Left ventricle myocardium inferior (tissue), 1 donor: ENCODE results near the gene GDF2. TPM values are rescaled to one million over a fixed set of nuclear protein-coding genes. Genes with fewer than 3 reads are reported as not detected.

ENCODE experiments used
- DNase-seq: peaks from one replicate; pipeline ENCODE4 v3.0.0-alpha.2; 2020
- H3K27ac ChIP-seq: fragments of 200-600 bp; replicated peaks from 2 replicates; pipeline ENCODE4 v1.8.0; 2021
- H3K27me3 ChIP-seq: fragments of 200-600 bp; 2 replicates; pipeline ENCODE4 v1.8.0; 2021; ENCODE audit warnings: low read depth
- H3K36me3 ChIP-seq: fragments of 200-600 bp; 2 replicates; pipeline ENCODE4 v1.8.0; 2021
- H3K4me1 ChIP-seq: fragments of 200-600 bp; 2 replicates; pipeline ENCODE4 v1.8.0; 2021
- H3K4me3 ChIP-seq: fragments of 200-600 bp; 2 replicates; pipeline ENCODE4 v1.8.0; 2021; ENCODE audit warnings: mild to moderate bottlenecking, moderate library complexity
- H3K9me3 ChIP-seq: fragments of 200-600 bp; replicated peaks from 2 replicates; pipeline ENCODE4 v1.8.0; 2021
- intact Hi-C: fragments of 100-400 bp; cut with micrococcal nuclease; formaldehyde crosslinking; loops from one replicate; pipeline ENCODE4 v1.11.0; 2022
- total RNA-seq: library from RNA; stranded (reverse); fragmentation: NEBNext Ultra II Directional; extraction: Animal tissue kit (Norgen Biotek cat#: 25700); gene quantifications from one replicate; pipeline ENCODE4 v1.2.1, GENCODE V29; 2021
- TF ChIP-seq, protein P1 (sequence below): fragments of 200-600 bp; IDR thresholded peaks from 2 replicates; pipeline ENCODE4 v1.8.0; 2021; ENCODE audit warnings: antibody characterized with exemption, mild to moderate bottlenecking, borderline replicate concordance
- donor health status: DM: no; HTN: yes; CAD: no; lungs with severe emphysema.

The GDF2 gene
- total RNA-seq, 1 donor from 2014 or later = not detected

DNA sequence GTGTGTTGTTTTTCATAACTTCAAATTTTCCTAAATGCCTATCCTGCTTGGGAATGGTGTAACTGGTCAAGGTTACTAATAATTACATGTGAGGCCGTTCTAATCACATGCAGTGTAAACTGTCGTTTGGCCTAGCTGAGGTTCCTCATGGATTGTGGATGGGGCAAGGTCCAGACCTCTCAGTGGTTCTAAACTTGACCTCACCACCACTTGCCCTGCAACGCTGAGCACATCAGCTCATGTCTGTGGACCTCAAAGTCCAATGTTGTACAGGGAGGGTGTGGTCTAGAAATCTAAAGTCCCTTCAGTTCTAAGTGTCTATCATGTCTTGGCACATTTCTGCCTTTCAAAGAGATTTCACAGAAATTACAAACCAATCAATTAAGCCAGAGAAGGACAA, 41.5 kb downstream of the GDF2 start:
- no peak overlapping the region for H3K4me3 ChIP-seq
- H3K36me3 ChIP-seq = no peaks in the 10 kb centered on the region

DNA sequence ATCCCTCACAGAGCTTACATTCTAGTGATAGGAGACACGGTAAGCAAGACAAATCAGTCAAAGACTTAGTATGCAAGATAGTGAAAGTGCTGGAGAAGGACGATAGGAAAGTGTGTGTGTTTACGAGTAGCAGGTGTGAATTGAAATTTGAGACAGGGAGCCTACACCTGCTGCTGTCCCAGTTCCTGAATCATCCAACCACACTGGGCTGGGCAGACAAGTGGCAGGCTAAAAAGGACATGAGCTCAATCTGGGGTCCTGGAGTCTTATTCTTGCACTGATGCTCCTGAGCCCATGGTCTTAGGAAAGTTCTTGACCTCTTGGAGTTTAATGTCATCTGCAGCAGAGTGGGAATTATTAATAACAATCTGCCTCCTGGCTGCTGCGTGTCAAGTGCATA, 42.1 kb downstream of the GDF2 start:
- Histone ChIP-seq H3K27ac (no peak overlapping the region), H3K4me1 (peaks cover 10% of the 10 kb centered on the region), H3K9me3 (no peaks in the 10 kb centered on the region), H3K36me3 (no peaks in the 10 kb centered on the region), H3K27me3 (no peaks in the 10 kb centered on the region), H3K4me3 (no peak overlapping the region)
- no peak for DNase-seq
- intact Hi-C loops = no loop called here
- TF ChIP-seq, protein P1, sequence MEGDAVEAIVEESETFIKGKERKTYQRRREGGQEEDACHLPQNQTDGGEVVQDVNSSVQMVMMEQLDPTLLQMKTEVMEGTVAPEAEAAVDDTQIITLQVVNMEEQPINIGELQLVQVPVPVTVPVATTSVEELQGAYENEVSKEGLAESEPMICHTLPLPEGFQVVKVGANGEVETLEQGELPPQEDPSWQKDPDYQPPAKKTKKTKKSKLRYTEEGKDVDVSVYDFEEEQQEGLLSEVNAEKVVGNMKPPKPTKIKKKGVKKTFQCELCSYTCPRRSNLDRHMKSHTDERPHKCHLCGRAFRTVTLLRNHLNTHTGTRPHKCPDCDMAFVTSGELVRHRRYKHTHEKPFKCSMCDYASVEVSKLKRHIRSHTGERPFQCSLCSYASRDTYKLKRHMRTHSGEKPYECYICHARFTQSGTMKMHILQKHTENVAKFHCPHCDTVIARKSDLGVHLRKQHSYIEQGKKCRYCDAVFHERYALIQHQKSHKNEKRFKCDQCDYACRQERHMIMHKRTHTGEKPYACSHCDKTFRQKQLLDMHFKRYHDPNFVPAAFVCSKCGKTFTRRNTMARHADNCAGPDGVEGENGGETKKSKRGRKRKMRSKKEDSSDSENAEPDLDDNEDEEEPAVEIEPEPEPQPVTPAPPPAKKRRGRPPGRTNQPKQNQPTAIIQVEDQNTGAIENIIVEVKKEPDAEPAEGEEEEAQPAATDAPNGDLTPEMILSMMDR = no peak

More for the DNA sequence above, 41.5 kb downstream of the GDF2 start:
- no peaks in the 10 kb centered on the region for H3K27me3 ChIP-seq
- H3K27ac ChIP-seq = no peak overlapping the region
- no peak for DNase-seq
- no peaks in the 10 kb centered on the region for H3K9me3 ChIP-seq
- intact Hi-C loops = no loop called here
- H3K4me1 ChIP-seq = peaks cover 10% of the 10 kb centered on the region
- TF ChIP-seq, protein P1 = no peak

DNA sequence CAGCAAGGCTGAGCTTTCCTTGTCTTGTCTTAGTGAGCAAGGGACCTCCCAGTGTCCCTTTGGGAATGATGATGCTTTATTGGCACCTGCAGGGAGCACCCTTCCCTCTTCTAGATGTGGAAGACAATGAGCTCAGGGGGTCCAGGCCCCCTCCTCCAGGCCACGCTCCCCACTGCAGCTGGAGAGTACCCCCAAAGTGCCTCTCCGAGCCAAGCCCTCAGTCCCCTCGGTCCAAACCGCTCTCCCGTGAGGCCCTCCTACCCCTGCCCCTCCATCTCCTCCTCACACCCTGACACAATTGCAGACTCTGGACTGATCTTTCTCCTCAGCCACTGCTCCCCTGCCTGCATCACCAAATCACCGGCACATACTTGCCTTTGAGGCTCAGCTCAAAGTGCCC, 42.7 kb downstream of the GDF2 start:
- Histone ChIP-seq H3K27ac (no peak overlapping the region), H3K4me3 (no peak overlapping the region), H3K4me1 (peaks cover 10% of the 10 kb centered on the region), H3K27me3 (no peaks in the 10 kb centered on the region), H3K36me3 (no peaks in the 10 kb centered on the region), H3K9me3 (no peaks in the 10 kb centered on the region)
- intact Hi-C loops = no loop called here
- DNase-seq = no peak
- TF ChIP-seq, protein P1 = no peak

GRCh38 chr10:47365431-47366180, 43.4 kb downstream of the GDF2 start:
- TF ChIP-seq, protein P1 = no peak
- DNase-seq = no peak
- Histone ChIP-seq H3K36me3 (no peaks in the 10 kb centered on the region), H3K9me3 (no peaks in the 10 kb centered on the region), H3K4me1 (peaks cover 6% of the 10 kb centered on the region), H3K4me3 (no peak overlapping the region), H3K27ac (no peak overlapping the region), H3K27me3 (no peaks in the 10 kb centered on the region)
- intact Hi-C loops = no loop called here

GRCh38 chr10:47366181-47366631, 44.0 kb downstream of the GDF2 start:
- H3K27me3 ChIP-seq = no peaks in the 10 kb centered on the region
- H3K27ac ChIP-seq = no peak overlapping the region
- H3K4me1 ChIP-seq = no peaks in the 10 kb centered on the region
- no peaks in the 10 kb centered on the region for H3K9me3 ChIP-seq
- TF ChIP-seq, protein P1 = no peak
- intact Hi-C loops = no loop called here
- H3K4me3 ChIP-seq = no peak overlapping the region
- H3K36me3 ChIP-seq = no peaks in the 10 kb centered on the region
- no peak for DNase-seq
